ELR (cell line): ENCODE results near the gene BCKDHB.
A peak's percentile ranks its signal among the peaks of the same experiment; 100 is the strongest.
"Not testable (repeated sequence)": the region's sequence is repeated elsewhere in the genome, so short reads cannot be mapped to it uniquely, and the experiment has no call there.

Experiments used
- DNase-seq: peaks from one replicate; pipeline ENCODE4 v3.0.0-alpha.2; 2015; ENCODE audit warnings: low read depth

BCKDHB gene

GRCh38 chr6:80106418-80107235, at the start of gene BCKDHB:
Gene BCKDHB (plus strand): TSS chr6:80106671. CDS start chr6:80106694, 23 bp downstream.
- peak; percentile 99 for DNase-seq

- no peak for DNase-seq
These were observed 45.7 kb upstream of the BCKDHB start for GRCh38 chr6:80060774-80061173.

DNA sequence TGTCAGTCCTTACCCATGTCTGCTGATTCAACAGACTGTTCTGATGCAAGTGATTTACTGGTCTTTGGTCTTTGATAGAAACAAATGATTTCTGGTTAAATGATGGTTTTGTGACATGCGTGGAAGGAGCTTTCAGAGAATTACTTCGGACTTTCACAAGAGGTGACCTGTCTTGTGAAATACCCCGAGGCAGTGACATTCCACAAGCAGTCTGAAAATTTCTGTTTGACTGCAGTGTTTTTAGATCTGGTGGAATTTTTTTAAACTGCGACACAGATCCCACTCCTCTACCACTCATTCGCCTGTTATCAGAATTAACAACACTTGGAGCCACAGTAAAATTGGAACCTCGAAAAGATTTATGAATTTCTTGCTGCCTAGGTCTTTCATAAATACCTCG, 38.3 kb upstream of the BCKDHB start:
- DNase-seq = not testable (repeated sequence)

DNA sequence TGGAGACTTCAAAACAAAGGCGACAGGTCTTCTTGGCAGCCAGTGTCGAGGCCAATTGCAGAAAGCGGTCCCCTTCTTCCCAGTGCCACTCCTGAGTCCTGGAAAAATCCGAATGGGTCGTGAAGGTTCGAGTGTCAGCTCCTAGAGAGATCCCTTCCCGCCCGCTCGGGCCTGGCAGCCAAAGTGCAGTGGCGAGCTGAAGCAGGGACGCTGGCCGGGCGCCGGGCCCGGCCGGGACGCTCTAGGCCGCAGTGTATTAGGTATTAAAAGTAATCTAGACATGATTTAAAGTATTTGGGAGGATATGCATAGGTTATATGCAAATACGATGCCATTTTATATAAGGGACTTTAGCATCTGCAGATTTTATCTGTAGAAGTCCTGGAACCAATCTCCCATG, 36.0 kb upstream of the BCKDHB start:
- not testable (repeated sequence) for DNase-seq

DNA sequence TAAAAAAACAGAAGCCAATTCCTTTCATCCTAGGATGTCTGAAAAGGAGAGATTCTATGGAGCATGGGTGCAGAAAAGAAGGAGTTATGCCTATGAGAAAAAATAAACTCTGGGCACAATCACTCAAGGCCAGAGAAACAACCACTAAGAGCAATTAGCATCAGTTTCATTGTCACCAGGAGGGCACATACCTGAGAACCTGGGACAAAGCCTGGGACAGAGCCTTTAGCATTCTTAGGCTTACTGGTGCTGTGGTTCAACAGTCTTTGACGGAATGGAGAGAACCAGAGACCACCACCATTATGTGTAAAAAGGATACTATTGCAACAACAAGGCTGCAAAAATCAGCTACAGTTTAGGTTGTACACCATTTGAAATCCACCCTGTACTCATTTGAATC, 29.4 kb upstream of the BCKDHB start:
- no peak for DNase-seq

DNA sequence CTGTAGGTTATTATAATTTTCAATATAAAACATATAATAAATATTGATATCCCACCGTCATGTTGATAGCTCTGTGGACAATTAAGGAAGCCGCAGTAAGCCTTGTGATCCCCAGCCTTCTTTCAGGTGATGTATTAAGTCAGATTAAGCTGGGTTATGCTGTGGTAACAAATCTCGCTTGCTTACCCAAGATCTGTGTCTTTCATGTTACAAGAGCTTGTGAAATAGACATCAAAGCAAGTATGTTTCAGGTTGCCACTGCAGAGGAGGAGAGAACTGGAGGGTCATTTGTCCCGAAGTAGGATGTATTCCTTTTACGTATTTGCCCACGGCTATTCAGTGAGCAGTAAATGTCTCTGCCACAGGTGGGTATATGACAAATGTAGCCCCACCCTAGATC, 17.8 kb upstream of the BCKDHB start:
- no peak for DNase-seq

DNA sequence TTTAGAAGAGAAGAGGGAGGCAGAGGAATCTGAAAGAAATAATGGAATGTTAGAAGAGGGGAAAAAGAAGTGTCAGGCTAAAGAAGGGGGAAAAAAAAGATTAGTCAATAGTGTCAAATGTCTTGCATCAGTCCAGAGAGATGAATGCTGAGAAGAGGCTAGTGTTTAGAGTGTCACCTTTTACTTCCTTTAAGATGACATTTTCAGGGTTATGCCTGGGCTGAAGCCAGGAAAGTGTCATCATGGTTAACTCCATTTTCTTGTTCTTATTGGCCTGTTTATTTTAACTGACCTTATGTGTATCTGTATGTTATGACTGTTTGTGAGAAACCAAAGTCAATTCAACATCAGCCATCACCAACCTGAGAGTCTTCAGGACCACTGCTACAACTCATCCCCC, 15.0 kb upstream of the BCKDHB start:
- no peak for DNase-seq

DNA sequence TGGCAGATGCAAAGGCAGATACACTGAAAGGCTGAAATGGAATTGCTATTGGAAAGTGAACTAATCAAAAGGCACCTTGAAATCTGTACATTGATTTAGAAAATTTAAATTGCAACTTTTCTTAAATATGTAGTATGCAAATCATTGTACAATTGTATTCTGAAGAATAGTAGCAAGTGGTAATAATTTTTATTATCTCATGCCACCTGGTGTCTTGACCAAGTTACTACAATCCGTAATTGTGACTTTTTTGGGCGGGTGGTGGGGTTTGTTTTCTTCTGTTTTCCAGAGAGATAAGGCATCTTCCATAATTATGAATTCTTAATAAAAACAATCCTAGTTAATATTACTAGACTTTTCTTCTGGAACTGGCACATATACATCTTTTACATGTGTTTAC, 12.5 kb upstream of the BCKDHB start:
- peak; percentile 54 for DNase-seq

DNA sequence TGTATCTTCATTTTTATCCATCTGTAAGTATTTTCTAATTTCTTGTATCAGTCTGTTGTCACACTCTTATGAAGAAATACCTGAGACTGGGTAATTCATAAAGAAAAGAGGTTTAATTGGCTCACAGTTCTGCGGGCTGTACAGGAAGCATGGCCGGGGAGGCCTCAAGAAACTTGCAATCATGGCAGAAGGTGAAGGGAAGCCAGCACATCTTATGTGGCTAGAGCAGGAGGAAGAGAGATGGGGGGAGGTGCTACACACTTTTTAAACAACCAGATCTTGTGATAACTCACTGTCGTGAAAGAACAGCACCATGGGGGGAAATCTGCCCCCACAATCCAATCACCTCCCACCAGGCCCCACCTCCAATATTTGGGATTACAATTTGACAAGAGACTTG, 10.9 kb upstream of the BCKDHB start:
- no peak for DNase-seq

- no peak for DNase-seq
These were observed 8.1 kb upstream of the BCKDHB start for GRCh38 chr6:80098392-80098791.

- DNase-seq = no peak
These were observed 2.0 kb upstream of the BCKDHB start for GRCh38 chr6:80104520-80104919.

- no peak for DNase-seq
These were observed 476 bp upstream of the BCKDHB start for GRCh38 chr6:80105972-80106417.

DNA sequence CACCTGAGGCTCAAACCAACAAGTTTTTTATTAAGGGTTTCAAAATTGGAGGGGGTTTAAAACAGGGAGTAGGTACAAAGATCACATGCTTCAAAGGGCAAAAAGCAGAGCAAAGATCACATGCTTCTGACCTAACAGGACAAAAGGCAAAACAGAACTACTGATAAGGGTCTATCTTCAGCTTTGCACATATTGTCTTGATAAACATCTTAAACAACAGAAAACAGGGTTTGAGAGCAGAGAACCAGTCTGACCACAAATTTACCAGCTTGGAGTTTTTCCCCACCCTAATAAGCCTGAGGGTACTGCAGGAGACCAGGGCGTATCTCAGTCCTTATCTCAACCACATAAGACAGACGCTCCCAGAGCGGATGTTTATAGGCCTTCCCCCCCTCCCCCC, 16.1 kb downstream of the BCKDHB start:
- DNase-seq = not testable (repeated sequence)

- DNase-seq = no peak
These were observed 20.3 kb downstream of the BCKDHB start for GRCh38 chr6:80126657-80127345.

- DNase-seq = no peak
These were observed 23.0 kb downstream of the BCKDHB start for GRCh38 chr6:80129485-80129884.

GRCh38 chr6:80133020-80133419, 26.5 kb downstream of the BCKDHB start:
- peak; percentile 75 for DNase-seq

DNA sequence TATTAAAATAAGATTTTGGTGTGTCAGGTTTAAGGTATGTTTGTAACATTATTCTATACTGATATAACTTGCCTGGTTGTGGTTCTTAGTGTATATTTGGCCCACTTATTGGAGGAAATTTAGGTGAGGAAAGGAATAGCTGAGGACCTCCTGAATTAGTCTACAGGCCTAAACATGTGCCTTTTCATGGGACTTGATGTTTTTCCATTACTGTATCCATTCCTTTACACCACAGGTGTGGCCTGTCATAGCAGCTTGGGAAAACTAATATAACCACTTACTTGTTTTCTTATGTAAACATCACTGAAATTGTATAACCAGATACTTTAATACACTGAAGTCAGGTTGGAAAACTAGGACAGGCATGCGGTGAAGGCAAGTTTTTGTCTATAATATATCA, 27.6 kb downstream of the BCKDHB start:
- DNase-seq = no peak

- DNase-seq = no peak
These were observed 36.1 kb downstream of the BCKDHB start for GRCh38 chr6:80142586-80142985.

GRCh38 chr6:80143419-80143937, 37.0 kb downstream of the BCKDHB start:
- peak; percentile 88 for DNase-seq

GRCh38 chr6:80144753-80145315, 38.4 kb downstream of the BCKDHB start:
- DNase-seq = no peak

DNA sequence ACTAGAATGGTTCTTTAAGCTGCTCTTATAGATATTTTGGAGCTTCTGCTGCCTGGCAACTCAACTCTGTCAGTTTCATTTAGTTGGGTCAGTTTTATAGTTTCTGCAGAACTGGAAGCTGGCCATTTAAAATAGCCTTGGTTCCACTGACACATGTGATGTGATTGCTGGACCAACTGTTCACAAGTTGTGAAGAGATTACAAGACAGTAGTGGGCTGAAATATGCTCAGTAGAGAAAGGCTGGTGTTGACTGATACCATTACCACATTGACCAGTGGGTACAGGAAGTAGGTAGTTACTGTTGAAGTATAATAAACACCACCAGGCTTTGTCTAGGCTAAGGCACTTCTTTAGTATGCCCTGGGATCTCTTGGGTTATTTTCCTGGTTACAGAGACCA, 39.0 kb downstream of the BCKDHB start:
- DNase-seq = no peak

GRCh38 chr6:80145921-80146320, 39.5 kb downstream of the BCKDHB start:
- DNase-seq = no peak

DNA sequence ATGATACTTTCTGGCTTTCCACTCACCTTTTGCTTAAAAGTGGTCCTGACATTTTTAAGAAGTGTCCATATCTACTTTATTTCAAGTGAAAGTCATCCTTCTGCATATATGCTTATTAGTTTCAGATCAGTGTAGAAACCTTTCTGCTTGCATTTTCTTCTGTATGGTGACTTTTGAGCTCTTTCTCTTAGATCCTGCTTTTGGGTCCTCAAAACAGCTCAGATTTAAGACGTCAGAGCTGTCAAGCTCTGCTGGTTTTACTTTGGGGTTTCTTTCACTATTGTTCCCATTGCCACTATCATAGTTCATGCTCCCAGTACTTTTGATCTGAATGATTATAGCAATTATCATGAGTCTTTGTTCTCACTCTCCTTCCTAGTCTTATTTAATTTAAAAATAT, 41.7 kb downstream of the BCKDHB start:
- no peak for DNase-seq
